ENCODE data around the gene NPR2.

- TF ChIP-seq, protein P1, sequence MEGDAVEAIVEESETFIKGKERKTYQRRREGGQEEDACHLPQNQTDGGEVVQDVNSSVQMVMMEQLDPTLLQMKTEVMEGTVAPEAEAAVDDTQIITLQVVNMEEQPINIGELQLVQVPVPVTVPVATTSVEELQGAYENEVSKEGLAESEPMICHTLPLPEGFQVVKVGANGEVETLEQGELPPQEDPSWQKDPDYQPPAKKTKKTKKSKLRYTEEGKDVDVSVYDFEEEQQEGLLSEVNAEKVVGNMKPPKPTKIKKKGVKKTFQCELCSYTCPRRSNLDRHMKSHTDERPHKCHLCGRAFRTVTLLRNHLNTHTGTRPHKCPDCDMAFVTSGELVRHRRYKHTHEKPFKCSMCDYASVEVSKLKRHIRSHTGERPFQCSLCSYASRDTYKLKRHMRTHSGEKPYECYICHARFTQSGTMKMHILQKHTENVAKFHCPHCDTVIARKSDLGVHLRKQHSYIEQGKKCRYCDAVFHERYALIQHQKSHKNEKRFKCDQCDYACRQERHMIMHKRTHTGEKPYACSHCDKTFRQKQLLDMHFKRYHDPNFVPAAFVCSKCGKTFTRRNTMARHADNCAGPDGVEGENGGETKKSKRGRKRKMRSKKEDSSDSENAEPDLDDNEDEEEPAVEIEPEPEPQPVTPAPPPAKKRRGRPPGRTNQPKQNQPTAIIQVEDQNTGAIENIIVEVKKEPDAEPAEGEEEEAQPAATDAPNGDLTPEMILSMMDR (IDR thresholded peaks at IDR 0.05): no peak
- TF ChIP-seq POLR2A (IDR thresholded peaks at IDR 0.05): no peak
Observed at GRCh38 chr9:35811381-35812024, 20.1 kb downstream of the NPR2 start.
